ENCODE data around the gene GPX6. TPM values are rescaled to one million over a fixed set of nuclear protein-coding genes. Genes with fewer than 3 reads are reported as not detected.

The GPX6 gene
- total and polyA plus RNA-seq, 12 donors = not detected

DNA sequence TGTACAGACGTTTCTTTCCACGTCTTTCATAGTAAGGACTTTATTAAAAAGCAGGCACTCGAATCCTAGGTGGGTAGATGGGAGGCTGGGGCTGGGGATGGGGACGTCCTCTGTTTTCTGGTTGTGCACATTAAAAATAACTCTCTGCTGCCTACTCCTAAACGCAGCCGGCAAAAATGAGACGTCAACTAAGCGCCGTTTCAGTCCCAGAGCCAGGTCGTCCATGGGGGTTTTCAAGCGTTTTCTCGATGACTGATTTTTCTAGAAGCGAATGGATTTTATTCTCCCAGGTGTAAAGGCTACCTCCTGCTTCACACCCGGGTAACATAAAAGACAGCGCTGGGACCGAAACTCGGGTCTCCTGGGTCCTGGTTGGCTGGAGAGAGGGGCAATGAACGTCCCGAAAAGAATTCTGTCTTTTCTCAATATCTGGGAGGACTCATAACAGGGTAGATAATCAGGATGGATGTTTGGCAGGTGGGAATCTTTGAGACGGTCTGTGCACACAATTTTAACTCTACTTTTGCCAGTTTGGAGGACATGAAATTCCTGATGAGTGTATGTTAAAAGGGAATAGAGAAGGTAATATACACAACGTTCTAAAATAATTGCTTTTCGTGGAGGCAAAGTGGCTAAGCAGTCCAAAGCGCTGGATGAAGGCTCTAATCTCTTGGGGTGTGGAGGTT, 25.2 kb downstream of the GPX6 start:
- intact Hi-C loops (cut with DNase I) = no loop called here
- peak overlapping the region in 1 of 10 donors; percentile 47 for H3K27ac ChIP-seq
- peak overlapping the region in 9 of 10 donors; percentile 4 to 49 (median 35) for H3K4me3 ChIP-seq
- no peaks in the 10 kb centered on the region for H3K9me3 ChIP-seq
- peaks cover 0 to 10% (median 0%) of the 10 kb centered on the region in 9 donors for H3K4me1 ChIP-seq
- TF ChIP-seq, protein P1, sequence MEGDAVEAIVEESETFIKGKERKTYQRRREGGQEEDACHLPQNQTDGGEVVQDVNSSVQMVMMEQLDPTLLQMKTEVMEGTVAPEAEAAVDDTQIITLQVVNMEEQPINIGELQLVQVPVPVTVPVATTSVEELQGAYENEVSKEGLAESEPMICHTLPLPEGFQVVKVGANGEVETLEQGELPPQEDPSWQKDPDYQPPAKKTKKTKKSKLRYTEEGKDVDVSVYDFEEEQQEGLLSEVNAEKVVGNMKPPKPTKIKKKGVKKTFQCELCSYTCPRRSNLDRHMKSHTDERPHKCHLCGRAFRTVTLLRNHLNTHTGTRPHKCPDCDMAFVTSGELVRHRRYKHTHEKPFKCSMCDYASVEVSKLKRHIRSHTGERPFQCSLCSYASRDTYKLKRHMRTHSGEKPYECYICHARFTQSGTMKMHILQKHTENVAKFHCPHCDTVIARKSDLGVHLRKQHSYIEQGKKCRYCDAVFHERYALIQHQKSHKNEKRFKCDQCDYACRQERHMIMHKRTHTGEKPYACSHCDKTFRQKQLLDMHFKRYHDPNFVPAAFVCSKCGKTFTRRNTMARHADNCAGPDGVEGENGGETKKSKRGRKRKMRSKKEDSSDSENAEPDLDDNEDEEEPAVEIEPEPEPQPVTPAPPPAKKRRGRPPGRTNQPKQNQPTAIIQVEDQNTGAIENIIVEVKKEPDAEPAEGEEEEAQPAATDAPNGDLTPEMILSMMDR (IDR thresholded peaks at IDR 0.05) = no peak
- ATAC-seq (peak in 1 of 8 donors; percentile 59), DNase-seq (no peak)
- no peaks in the 10 kb centered on the region for H3K36me3 ChIP-seq
- peaks cover 0 to 98% (median 65%) of the 10 kb centered on the region in 7 donors for H3K27me3 ChIP-seq
- 13% methylated on average over 23 of the region's 23 CpGs for WGBS, 2 donors

DNA sequence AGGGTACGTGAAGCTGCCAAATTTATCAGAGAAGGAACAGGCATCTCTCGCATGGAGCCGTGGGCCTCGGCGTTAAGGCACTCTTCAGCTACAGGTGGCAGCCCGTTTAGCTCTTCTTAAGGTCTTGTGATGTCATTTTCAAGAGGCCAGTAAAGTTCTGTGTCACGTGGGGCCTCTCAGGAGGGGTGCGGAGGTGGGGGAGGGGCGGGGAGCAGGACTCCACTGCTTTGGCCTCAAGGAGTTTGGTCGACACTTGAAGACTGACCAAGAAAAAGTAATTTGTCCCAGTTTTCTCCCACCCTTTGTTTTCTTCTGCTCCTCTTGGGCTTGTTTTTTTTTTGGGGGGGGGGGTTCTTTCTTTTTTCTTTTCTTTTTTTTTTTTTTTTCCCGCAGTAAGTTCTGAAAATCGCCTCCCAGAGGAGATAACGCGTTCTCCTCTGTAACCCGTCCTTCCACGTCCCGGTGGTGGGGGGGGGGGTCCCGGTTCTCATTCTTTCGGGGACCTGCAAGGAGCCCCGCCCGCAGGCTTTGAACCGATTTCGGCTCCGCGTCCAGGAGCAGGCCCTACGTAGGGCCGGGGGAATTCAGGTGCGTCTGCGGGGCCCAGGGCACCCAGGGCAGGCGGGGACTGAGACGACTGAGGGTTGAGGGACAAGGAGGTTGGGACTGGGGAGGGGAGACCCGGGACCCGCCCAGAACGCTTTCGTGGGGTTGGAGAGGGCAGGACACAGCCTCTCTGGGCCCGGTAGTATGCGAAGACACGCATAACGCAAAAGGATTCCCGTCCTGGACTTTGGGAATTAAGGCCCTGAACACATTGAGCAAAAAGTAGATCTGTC, 26.0 kb downstream of the GPX6 start:
- TF ChIP-seq, protein P1 (IDR thresholded peaks at IDR 0.05) = no peak
- peak in 4 of 8 donors; percentile 35 to 94 (median 54) for ATAC-seq
- Histone ChIP-seq H3K4me3 (peak overlapping the region in 9 of 10 donors; percentile 16 to 49 (median 35)), H3K36me3 (no peaks in the 10 kb centered on the region), H3K4me1 (peaks cover 0 to 10% (median 0%) of the 10 kb centered on the region in 9 donors), H3K27ac (peak overlapping the region in 1 of 10 donors; percentile 47), H3K9me3 (no peaks in the 10 kb centered on the region), H3K27me3 (peaks cover 0 to 92% (median 57%) of the 10 kb centered on the region in 7 donors)
- WGBS, 2 donors = 5 to 7% methylated on average over 40 of the region's 40 CpGs
- intact Hi-C loops (cut with DNase I) = no loop called here
- DNase-seq = no peak

DNA sequence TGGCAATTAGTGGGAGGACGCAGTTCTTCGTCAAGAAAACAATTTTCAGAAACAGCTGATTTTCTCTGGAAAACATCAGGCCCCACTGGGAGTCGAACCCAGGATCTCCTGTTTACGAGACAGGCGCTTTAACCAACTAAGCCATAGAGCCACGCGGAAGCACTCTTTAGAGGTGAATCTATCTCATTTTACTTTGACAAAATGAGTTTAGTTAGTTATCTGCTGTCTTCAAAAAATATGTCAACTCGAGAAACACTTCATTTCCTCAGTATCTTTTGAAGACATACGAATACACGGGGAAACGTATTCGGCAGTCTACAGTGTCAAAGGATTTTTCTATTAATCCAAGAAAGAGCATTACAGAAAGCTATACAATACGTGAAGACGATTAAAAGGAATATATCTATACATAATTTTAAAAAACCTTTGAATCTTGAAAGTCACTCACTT, 26.7 kb downstream of the GPX6 start:
- Histone ChIP-seq H3K4me1 (peaks cover 0 to 10% (median 0%) of the 10 kb centered on the region in 9 donors), H3K27me3 (peaks cover 0 to 90% (median 54%) of the 10 kb centered on the region in 7 donors), H3K9me3 (no peaks in the 10 kb centered on the region), H3K36me3 (no peaks in the 10 kb centered on the region), H3K4me3 (peak overlapping the region in 3 of 10 donors; percentile 24 to 49 (median 29)), H3K27ac (peak overlapping the region in 1 of 10 donors; percentile 31)
- intact Hi-C loops (cut with DNase I) = no loop called here
- TF ChIP-seq, protein P1 (IDR thresholded peaks at IDR 0.05) = no peak
- WGBS, 2 donors = 35 to 37% methylated on average over 14 of the region's 14 CpGs
- ATAC-seq (no peak), DNase-seq (no peak)

DNA sequence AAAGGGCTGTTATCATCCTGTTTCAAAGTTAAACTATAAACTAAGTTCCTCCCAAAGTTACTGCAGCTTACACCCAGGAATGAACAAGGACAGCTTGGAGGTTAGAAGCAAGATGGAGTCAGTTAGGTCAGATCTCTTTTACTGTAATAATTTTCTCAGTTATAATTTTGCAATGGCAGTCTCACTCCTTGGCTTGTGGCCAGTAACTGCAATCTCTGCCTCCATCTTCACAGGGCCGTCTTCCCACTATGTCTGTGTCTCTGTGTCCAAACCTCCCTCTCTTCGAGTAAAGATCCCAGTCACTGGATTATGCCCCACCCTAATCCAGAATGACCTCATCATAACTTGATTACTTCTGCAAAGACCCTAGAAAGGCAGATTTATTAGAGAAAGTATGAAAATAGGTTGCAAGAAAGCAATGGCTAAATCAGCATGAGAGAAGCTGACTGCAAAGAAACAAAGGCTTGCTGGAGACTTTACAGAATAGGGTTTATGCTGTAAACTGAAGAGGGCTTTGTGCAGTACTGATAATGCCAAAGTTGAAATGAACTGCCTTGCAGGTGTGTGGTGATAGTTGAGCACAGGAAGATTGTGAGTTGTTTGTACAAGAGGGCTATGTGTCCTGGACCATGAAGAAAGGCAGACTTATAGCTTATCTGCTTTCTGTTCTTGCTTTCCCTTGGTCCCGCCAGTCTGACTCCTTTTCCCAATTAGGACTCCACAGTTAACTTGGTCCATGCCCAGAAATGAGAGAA, 28.4 kb downstream of the GPX6 start:
- Histone ChIP-seq H3K36me3 (no peaks in the 10 kb centered on the region), H3K9me3 (no peaks in the 10 kb centered on the region), H3K27ac (no peak overlapping the region), H3K27me3 (peaks cover 0 to 92% (median 50%) of the 10 kb centered on the region in 7 donors), H3K4me1 (peaks cover 0 to 10% (median 0%) of the 10 kb centered on the region in 9 donors), H3K4me3 (no peak overlapping the region)
- 46 to 58% methylated on average over 3 of the region's 3 CpGs for WGBS, 2 donors
- DNase-seq (no peak), ATAC-seq (no peak)
- TF ChIP-seq, protein P1 (IDR thresholded peaks at IDR 0.05) = no peak
- intact Hi-C loops (cut with DNase I) = no loop called here

Data from heart right ventricle (tissue), 16 donors.